Muscle layer of duodenum (tissue), 2 donors: ENCODE results near the gene LYZL1.
"Not testable (repeated sequence)": the region's sequence is repeated elsewhere in the genome, so short reads cannot be mapped to it uniquely, and the experiment has no call there.

Experiments
- H3K27ac ChIP-seq: one replicate; pipeline ENCODE4 v1.7.0; 2013; ENCODE audit warnings: mild to moderate bottlenecking, low read length
- H3K27me3 ChIP-seq: one replicate; pipeline ENCODE4 v1.7.0; 2013; ENCODE audit warnings: low read depth, mild to moderate bottlenecking, control low read depth, low read length
- H3K36me3 ChIP-seq, 2 donors: one replicate each; pipeline ENCODE4 v1.7.0; 2013; ENCODE audit warnings: low read length in 2 of 2, control low read depth in 1 of 2, mild to moderate bottlenecking in 1 of 2; ENCODE audit not compliant: insufficient read depth in 2 of 2, control insufficient read depth in 1 of 2
- H3K4me1 ChIP-seq, 2 donors: one replicate each; pipeline ENCODE4 v1.7.0; 2013; ENCODE audit warnings: low read length in 2 of 2, mild to moderate bottlenecking in 2 of 2, control low read depth in 1 of 2, moderate library complexity in 1 of 2; ENCODE audit not compliant: insufficient read depth in 2 of 2, control insufficient read depth in 1 of 2
- H3K4me3 ChIP-seq, 2 donors: one replicate each; pipeline ENCODE4 v1.7.0; 2013; ENCODE audit warnings: low read length in 2 of 2, low read depth in 1 of 2, mild to moderate bottlenecking in 1 of 2
- H3K9me3 ChIP-seq, 2 donors: one replicate each; pipeline ENCODE4 v1.7.0; 2013; ENCODE audit warnings: low read length in 2 of 2, control low read depth in 1 of 2, mild to moderate bottlenecking in 1 of 2; ENCODE audit not compliant: control insufficient read depth in 1 of 2
- donor health status: healthy.

The LYZL1 gene

DNA sequence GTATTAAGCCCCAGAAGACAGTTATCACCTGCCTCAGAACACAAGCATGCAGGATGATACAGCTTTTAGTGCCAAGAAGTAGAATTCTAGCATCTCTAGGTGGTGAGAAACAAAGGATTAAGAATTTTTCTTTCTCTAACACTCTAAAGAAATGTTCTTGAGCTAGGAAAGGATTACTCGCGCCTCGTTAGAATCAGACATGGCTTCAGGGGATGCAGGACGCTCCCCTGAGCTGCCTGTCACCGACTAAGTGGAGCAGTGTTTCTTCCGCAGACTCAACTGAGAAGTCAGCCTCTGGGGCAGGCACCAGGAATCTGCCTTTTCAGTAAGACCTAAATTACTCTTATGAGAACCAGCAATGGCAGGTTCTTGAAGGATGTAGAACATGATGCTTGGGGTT lies at the start of gene LYZL1:
Gene LYZL1, plus strand, starts transcription at position 165 of the 400 bp plus-strand sequence. CDS start 2,798 bp downstream, outside the sequence.
- not testable (repeated sequence) for H3K27ac ChIP-seq, H3K4me1 ChIP-seq, H3K36me3 ChIP-seq, H3K9me3 ChIP-seq, H3K4me3 ChIP-seq, H3K27me3 ChIP-seq

DNA sequence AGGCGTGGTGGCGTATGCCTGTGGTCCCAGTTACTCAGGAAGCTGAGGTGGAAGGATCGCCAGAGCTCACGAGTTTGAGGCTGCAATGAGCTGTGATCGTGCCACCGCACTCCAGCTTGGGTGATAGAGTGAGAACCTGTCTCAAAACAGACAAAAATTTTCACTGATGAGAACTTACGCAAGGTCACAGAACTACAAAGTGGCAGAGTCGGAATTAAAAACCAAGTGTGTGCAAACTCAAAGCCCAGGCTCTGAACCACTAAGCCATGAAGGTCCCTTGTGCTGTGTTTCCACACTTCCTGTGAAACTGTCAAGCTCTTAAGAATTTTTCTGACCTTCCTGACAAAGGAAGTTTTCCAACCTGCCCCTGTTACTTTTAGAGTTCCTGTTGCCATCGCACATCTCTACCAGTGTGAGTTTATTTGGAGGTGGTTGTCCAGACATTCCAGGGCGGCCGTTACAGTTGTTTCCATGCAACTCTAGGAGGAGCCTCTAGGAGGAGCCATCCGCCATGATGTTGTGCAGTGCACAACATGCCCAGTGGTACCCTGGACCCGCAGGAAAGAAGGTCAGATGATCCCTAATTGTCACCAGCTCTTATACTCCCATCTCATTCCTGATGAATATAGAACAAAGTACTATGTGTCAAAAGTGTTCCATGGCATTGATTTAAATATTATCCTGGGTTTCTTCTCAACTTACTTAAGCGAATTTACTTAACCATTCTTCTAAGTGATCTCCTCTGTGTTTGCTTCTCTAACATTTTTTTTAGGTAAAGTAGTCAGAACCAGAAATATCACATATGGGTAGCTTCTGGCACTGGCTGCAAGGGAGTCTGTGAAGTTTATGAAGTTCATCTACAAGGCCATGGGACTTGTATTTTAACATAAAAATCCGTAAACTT lies 49.0 kb upstream of the LYZL1 start:
- no peak overlapping the region for H3K27ac ChIP-seq
- H3K4me3 ChIP-seq = no peak overlapping the region
- no peaks in the 10 kb centered on the region for H3K4me1 ChIP-seq
- H3K27me3 ChIP-seq = no peaks in the 10 kb centered on the region
- H3K9me3 ChIP-seq = no peaks in the 10 kb centered on the region
- H3K36me3 ChIP-seq = no peaks in the 10 kb centered on the region

DNA sequence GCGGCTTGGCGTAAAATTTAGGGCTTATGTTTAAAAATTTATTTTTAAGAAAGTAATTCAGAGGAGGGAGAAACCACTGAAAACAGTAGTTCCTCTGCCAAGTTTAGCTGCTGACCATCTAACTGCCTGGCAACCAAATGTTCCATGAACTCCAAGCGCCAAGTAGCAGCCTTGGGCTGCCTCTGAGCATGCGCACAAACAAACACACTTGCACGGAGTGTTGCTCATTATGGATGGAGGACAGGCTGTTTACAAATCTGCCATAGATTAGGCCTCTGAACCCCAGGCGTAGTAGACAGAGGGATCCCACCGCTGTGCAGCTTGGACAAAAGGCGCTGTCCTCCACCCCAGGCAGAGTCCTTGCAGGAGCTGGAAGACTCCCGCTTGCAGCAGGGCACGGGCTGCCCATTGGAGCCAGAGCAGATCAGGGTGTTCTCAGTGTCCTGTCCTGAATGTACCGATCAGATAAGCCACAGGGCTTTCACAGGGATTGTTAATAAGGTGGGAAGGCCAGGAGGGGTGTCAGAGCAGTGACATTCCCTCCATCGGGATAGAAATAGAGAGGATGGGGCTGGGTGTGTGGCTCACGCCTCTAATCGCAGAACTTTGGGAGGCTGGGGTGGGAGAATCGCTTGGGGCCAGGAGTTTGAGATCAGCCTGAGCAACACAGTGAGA lies 47.7 kb upstream of the LYZL1 start:
- H3K36me3 ChIP-seq = no peaks in the 10 kb centered on the region
- H3K27me3 ChIP-seq = no peaks in the 10 kb centered on the region
- H3K4me3 ChIP-seq = no peak overlapping the region
- no peaks in the 10 kb centered on the region for H3K9me3 ChIP-seq
- no peak overlapping the region for H3K27ac ChIP-seq
- no peaks in the 10 kb centered on the region for H3K4me1 ChIP-seq

DNA sequence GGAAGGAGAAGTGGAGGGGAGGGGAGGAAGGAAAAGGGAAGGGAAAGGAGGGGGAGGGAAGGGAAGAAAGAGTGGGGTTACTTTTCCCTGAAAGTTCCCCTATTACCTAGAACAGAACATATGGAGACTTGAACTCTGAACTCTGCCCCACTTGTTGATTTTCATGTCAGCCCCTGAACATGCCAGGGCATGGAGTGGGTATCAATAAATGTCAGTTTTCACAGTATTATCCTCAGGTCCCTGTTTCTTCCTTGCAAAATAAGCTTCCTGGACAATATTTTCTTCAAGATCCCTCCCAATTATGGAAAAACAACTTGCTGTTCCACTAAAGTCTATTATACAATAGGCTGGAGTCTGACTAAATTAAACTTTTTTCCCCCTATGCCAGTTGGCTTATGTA lies 46.9 kb upstream of the LYZL1 start:
- no peaks in the 10 kb centered on the region for H3K9me3 ChIP-seq
- no peak overlapping the region for H3K4me3 ChIP-seq
- no peaks in the 10 kb centered on the region for H3K36me3 ChIP-seq
- no peaks in the 10 kb centered on the region for H3K4me1 ChIP-seq
- no peaks in the 10 kb centered on the region for H3K27me3 ChIP-seq
- no peak overlapping the region for H3K27ac ChIP-seq

DNA sequence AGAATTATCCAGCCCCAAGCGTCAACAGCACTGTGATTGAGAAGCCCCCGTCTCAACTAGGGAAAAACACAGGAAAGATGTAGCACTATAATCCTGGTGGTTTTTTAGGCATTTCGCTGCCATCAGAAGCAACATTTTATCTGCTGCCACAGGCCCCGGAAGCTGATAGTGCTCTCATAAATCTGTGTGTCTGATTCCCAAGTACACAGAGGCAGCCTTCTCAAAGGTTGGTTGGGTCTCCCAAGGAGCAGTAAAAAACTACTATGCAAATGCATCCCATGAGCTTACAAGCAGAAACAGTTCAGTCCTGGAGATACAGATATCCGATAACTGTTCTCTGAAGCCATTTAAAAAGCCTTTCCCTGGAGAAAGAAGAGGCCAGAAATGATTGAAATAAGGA lies 45.8 kb upstream of the LYZL1 start:
- Histone ChIP-seq H3K4me3 (no peak overlapping the region), H3K9me3 (no peaks in the 10 kb centered on the region), H3K4me1 (no peaks in the 10 kb centered on the region), H3K27me3 (no peaks in the 10 kb centered on the region), H3K36me3 (no peaks in the 10 kb centered on the region), H3K27ac (no peak overlapping the region)

DNA sequence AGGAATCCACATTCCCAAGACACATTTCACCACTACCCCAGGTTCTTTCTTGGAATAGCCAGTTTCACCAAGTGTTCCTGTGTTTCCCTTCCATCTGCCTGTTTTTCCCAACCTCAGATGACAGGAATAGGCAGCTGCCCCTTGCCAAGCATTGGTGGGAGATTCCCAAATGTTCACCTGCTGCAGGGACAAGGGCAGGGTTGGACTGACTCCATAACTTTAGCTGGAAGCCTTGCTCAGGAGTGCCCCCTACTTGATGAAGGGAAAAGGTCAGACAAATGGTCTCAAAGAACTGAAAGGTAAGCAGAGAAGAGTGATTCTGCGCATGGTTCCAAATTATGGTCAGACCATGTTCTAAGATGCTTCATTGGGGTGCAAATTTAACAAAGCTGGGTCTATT lies 45.1 kb upstream of the LYZL1 start:
- Histone ChIP-seq H3K9me3 (no peaks in the 10 kb centered on the region), H3K36me3 (no peaks in the 10 kb centered on the region), H3K27ac (no peak overlapping the region), H3K27me3 (no peaks in the 10 kb centered on the region), H3K4me3 (no peak overlapping the region), H3K4me1 (no peaks in the 10 kb centered on the region)

DNA sequence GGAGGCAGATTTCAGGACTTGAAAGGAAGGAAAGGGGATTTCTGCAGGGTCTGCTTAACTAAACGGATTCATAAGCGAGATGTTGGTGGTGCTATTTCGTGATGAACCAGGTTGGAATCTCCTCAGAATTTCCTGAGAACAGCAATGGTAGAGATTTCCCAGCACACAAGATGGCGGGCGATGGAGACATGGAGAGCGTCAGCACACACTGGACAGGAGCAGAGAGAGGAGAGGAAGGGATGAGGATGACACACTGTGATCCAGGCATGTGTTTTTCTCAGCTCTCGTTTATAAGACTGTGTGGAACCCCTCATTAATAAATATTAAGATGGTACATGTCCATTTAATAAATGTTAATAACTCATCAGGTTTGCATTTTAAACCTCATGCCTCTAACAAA lies 43.9 kb upstream of the LYZL1 start:
- no peaks in the 10 kb centered on the region for H3K4me1 ChIP-seq
- H3K4me3 ChIP-seq = no peak overlapping the region
- H3K36me3 ChIP-seq = no peaks in the 10 kb centered on the region
- H3K27ac ChIP-seq = no peak overlapping the region
- H3K9me3 ChIP-seq = no peaks in the 10 kb centered on the region
- no peaks in the 10 kb centered on the region for H3K27me3 ChIP-seq

DNA sequence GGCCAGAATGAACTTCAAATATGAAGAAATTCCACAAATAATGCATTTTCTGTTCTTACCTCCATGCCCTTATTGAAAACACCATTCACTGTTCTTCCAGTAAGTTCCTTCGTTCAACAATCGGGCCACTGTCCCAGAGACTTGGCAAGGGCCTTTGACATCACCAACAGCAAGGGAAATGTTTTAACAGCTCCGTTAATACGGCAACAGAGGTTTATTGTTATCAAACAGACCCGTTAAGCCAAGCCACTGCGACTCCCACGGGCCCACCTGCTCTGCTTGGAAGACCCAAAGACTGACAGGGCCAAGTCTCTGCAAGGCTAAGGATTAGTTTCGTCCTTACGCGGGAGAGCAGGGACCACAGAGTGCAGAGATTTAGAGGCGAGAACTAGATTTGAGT lies 43.4 kb upstream of the LYZL1 start:
- H3K4me1 ChIP-seq = no peaks in the 10 kb centered on the region
- no peaks in the 10 kb centered on the region for H3K36me3 ChIP-seq
- H3K27me3 ChIP-seq = no peaks in the 10 kb centered on the region
- no peaks in the 10 kb centered on the region for H3K9me3 ChIP-seq
- H3K4me3 ChIP-seq = no peak overlapping the region
- no peak overlapping the region for H3K27ac ChIP-seq

DNA sequence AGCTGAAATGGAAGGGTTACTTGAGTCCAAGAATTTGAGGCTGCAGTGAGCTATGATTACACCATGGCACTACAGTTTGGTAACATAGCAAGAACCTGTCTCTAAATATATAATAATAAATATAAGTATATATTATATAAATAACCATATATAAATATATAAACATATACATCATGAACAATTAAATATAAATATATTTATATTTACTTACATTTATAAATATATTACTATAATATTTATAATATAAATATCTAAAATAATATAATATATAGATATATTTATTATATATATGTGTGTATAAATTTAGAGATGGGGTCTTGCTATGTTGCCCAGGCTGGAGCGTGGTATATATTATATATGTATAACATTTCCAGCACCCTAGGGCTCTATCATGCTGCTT lies 42.4 kb upstream of the LYZL1 start:
- H3K36me3 ChIP-seq = no peaks in the 10 kb centered on the region
- no peaks in the 10 kb centered on the region for H3K27me3 ChIP-seq
- no peaks in the 10 kb centered on the region for H3K4me1 ChIP-seq
- H3K4me3 ChIP-seq = no peak overlapping the region
- H3K9me3 ChIP-seq = no peaks in the 10 kb centered on the region
- H3K27ac ChIP-seq = no peak overlapping the region

DNA sequence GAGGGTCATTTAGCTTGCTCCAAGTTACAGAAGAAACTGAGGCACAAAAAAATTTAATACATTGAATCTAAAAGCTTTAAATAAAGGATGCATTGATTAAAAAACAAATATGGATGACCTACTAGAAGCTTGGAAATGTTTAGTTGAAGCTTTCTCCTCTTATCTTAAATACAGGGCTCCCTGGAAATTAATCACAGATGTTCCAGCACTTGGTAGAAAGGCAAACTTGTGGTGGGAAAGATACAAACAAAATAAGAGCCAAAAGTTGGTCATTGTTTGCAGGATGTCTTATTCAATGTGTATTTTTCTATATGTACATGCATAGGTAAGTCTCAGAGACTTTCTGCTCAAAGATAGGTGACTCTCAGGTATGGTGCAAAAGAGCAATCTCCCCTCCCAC lies 40.7 kb upstream of the LYZL1 start:
- no peaks in the 10 kb centered on the region for H3K36me3 ChIP-seq
- H3K27ac ChIP-seq = no peak overlapping the region
- H3K4me3 ChIP-seq = no peak overlapping the region
- no peaks in the 10 kb centered on the region for H3K4me1 ChIP-seq
- H3K27me3 ChIP-seq = no peaks in the 10 kb centered on the region
- H3K9me3 ChIP-seq = no peaks in the 10 kb centered on the region

DNA sequence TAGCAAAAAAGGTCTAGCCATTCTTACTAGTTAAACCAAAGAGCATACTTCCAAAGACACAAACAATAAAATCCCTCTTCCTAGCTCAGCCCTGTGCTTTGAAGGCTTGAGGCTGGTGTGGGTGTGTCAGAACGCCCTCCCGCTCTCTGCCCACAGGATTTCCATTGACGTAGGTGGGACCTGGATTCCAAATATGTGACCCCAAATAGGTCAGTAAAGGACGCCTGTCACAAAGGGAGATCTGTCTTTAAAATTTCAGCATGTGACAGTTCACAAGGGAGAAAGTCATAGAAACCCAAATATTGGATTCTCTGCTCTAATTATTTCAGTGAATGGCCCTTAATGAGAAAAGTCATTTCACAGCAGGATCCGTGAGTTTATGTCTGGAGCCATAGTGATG lies 39.9 kb upstream of the LYZL1 start:
- no peaks in the 10 kb centered on the region for H3K4me1 ChIP-seq
- no peaks in the 10 kb centered on the region for H3K27me3 ChIP-seq
- H3K9me3 ChIP-seq = no peaks in the 10 kb centered on the region
- no peaks in the 10 kb centered on the region for H3K36me3 ChIP-seq
- H3K4me3 ChIP-seq = no peak overlapping the region
- H3K27ac ChIP-seq = no peak overlapping the region
